Liver (tissue), 3 donors: ENCODE data around the gene ACKR2.
A peak's percentile ranks its signal among the peaks of the same experiment; 100 is the strongest.

Experiments used
- ATF3 ChIP-seq: IDR thresholded peaks from 2 replicates; pipeline ENCODE4 v1.6.1; 2016; ENCODE audit warnings: antibody characterized with exemption
- FOXA1 ChIP-seq: IDR thresholded peaks from 2 replicates; pipeline ENCODE4 v1.6.1; 2016; ENCODE audit warnings: antibody characterized with exemption
- NR2F2 ChIP-seq: IDR thresholded peaks from 2 replicates; pipeline ENCODE4 v1.6.1; 2016; ENCODE audit warnings: antibody characterized with exemption
- TAF1 ChIP-seq: conservative IDR thresholded peaks from 2 replicates; pipeline ENCODE4 v1.6.1; 2016; ENCODE audit warnings: antibody characterized with exemption, mild to moderate bottlenecking
- TF ChIP-seq, protein P1 (sequence below): fragments of 150-350 bp; IDR thresholded peaks from 2 replicates; pipeline ENCODE4 v1.5.1; 2017; ENCODE audit warnings: improper control_type of control experiment, low read depth, low read length; ENCODE audit not compliant: missing input control
- TF ChIP-seq, protein P2 (sequence below): IDR thresholded peaks from 2 replicates; pipeline ENCODE4 v1.6.1; 2016; ENCODE audit warnings: antibody characterized with exemption, mild to moderate bottlenecking
- donor health status: healthy.
- donor health status: healthy.

DNA sequence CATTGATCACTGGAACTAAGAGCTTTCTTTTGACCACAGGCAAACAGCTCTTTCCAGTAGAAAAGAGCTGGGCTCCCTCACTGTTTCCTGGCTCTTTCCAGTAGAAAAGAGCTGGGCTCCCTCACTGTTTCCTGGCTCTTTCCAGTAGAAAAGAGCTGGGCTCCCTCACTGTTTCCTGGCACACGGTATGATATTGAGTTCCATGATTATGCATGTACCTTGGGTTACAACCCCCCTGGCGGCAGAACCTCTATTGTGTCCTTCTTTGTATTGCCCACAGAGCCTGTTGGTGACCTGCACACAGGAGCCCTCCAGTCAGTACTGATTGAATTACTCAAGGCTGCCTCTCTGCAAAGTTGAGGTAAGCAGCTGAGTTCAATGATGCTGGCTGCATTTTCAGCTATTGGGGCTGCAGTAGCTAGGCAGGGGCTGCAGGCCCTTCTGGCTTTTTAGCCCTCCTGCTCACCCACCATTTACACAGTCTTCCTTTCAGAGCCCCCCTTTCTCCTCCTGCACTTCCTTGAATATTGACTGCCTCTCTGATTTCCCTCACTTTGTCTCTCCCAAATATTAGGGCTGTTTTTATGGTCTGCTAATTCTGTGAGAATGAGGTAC, 10.2 kb downstream of the ACKR2 start:
- TF ChIP-seq TAF1, result no peak
- TF ChIP-seq, protein P1, sequence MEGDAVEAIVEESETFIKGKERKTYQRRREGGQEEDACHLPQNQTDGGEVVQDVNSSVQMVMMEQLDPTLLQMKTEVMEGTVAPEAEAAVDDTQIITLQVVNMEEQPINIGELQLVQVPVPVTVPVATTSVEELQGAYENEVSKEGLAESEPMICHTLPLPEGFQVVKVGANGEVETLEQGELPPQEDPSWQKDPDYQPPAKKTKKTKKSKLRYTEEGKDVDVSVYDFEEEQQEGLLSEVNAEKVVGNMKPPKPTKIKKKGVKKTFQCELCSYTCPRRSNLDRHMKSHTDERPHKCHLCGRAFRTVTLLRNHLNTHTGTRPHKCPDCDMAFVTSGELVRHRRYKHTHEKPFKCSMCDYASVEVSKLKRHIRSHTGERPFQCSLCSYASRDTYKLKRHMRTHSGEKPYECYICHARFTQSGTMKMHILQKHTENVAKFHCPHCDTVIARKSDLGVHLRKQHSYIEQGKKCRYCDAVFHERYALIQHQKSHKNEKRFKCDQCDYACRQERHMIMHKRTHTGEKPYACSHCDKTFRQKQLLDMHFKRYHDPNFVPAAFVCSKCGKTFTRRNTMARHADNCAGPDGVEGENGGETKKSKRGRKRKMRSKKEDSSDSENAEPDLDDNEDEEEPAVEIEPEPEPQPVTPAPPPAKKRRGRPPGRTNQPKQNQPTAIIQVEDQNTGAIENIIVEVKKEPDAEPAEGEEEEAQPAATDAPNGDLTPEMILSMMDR, result peak; percentile 2
- no peak for TF ChIP-seq FOXA1
- no peak for TF ChIP-seq ATF3
- TF ChIP-seq, protein P2, sequence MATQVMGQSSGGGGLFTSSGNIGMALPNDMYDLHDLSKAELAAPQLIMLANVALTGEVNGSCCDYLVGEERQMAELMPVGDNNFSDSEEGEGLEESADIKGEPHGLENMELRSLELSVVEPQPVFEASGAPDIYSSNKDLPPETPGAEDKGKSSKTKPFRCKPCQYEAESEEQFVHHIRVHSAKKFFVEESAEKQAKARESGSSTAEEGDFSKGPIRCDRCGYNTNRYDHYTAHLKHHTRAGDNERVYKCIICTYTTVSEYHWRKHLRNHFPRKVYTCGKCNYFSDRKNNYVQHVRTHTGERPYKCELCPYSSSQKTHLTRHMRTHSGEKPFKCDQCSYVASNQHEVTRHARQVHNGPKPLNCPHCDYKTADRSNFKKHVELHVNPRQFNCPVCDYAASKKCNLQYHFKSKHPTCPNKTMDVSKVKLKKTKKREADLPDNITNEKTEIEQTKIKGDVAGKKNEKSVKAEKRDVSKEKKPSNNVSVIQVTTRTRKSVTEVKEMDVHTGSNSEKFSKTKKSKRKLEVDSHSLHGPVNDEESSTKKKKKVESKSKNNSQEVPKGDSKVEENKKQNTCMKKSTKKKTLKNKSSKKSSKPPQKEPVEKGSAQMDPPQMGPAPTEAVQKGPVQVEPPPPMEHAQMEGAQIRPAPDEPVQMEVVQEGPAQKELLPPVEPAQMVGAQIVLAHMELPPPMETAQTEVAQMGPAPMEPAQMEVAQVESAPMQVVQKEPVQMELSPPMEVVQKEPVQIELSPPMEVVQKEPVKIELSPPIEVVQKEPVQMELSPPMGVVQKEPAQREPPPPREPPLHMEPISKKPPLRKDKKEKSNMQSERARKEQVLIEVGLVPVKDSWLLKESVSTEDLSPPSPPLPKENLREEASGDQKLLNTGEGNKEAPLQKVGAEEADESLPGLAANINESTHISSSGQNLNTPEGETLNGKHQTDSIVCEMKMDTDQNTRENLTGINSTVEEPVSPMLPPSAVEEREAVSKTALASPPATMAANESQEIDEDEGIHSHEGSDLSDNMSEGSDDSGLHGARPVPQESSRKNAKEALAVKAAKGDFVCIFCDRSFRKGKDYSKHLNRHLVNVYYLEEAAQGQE, result no peak
- no peak for TF ChIP-seq NR2F2
